Kidney (tissue), 14 donors: ENCODE measurements around the gene UBE3B. TPM values are rescaled to one million over a fixed set of nuclear protein-coding genes. Genes with fewer than 3 reads are reported as not detected.

ENCODE experiments used
- DNase-seq, 5 donors: peaks; one replicate each; pipeline ENCODE4 v3.0.0-alpha.2; 2013 to 2020
- FAIRE-seq: peaks from 2 replicates; lab custom pipeline; 2012; peaks lifted over from hg19 to GRCh38; lab: Jason Lieb, UNC
- H3K27ac ChIP-seq, 2 donors: one replicate each; pipeline ENCODE4 v1.7.0; 2013; ENCODE audit warnings: low read depth in 2 of 2, low read length in 2 of 2, inconsistent platforms in 1 of 2
- H3K27me3 ChIP-seq: one replicate; pipeline ENCODE4 v1.7.1; 2013; ENCODE audit warnings: low read length, inconsistent platforms; ENCODE audit not compliant: control insufficient read depth, insufficient read depth
- H3K36me3 ChIP-seq, 3 donors: one replicate each; pipeline versions ENCODE4 v1.7.0 to v1.7.1; 2013; ENCODE audit warnings: low read length in 3 of 3, control low read depth in 1 of 3, inconsistent platforms in 1 of 3; ENCODE audit not compliant: insufficient read depth in 3 of 3, control insufficient read depth in 2 of 3
- H3K4me1 ChIP-seq, 3 donors: one replicate each; pipeline versions ENCODE4 v1.7.0 to v1.7.1; 2013; ENCODE audit warnings: low read length in 3 of 3, inconsistent platforms in 1 of 3, low read depth in 1 of 3; ENCODE audit not compliant: control insufficient read depth in 2 of 3, insufficient read depth in 2 of 3
- H3K4me3 ChIP-seq, 3 donors: one replicate each; pipeline versions ENCODE4 v1.7.0 to v1.8.1; 2013; ENCODE audit warnings: low read length in 3 of 3, control low read depth in 1 of 3, inconsistent platforms in 1 of 3
- H3K9ac ChIP-seq, 3 donors: one replicate each; pipeline versions ENCODE4 v1.7.0 to v1.7.1; 2013; ENCODE audit warnings: low read length in 3 of 3, control low read depth in 1 of 3, inconsistent platforms in 1 of 3
- H3K9me3 ChIP-seq, 3 donors: one replicate each; pipeline versions ENCODE4 v1.7.0 to v1.7.1; 2013; ENCODE audit warnings: low read length in 3 of 3, control low read depth in 1 of 3, inconsistent platforms in 1 of 3; ENCODE audit not compliant: control insufficient read depth in 2 of 3, insufficient read depth in 1 of 3
- CTCF ChIP-seq: IDR thresholded peaks from 3 replicates; pipeline ENCODE4 v1.5.1; 2012; ENCODE audit warnings: mild to moderate bottlenecking, moderate library complexity, borderline replicate concordance; ENCODE audit not compliant: insufficient read depth; ENCODE audit errors: extremely low read depth
- intact Hi-C: fragments of 100-400 bp; cut with DNase I; formaldehyde crosslinking; loops from one replicate; pipeline ENCODE4 v1.11.1; 2022
- polyA plus RNA-seq: library from polyadenylated mRNA; stranded (reverse); fragments of 350-450 nt; fragmentation: Illumina TruSeq; extraction: RNeasy Lipid Tissue Mini Kit (QIAGEN cat#74804); gene quantifications from one replicate; pipeline ENCODE4 v1.2.3, GENCODE V29; 2014; ENCODE audit warnings: low read depth, low replicate concordance; ENCODE audit not compliant: insufficient read depth
- total RNA-seq: library from RNA; stranded (reverse); fragmentation: NEBNext Ultra II Directional; extraction: Animal tissue kit (Norgen Biotek cat#: 25700); gene quantifications from one replicate; pipeline ENCODE4 v1.2.1, GENCODE V29; 2021
- donor health status: control.
- donor health status: control.
- donor health status: control.
- donor health status: control.
- donor health status: control.
- donor health status: DM: yes; HTN: yes; CAD: no.
- donor health status: Normal renal cell carcinoma (clear cell type).

UBE3B gene
- total and polyA plus RNA-seq, 2 donors from 2014 or later, result 13.9 to 44.3 TPM

- no peak for FAIRE-seq
Measured at GRCh38 chr12:109544955-109545531, 67.6 kb downstream of the UBE3B start.

GRCh38 chr12:109545826-109546225 is 68.4 kb downstream of the UBE3B start:
- Histone ChIP-seq H3K27ac (no peak overlapping the region), H3K4me1 (peaks cover 0 to 8% (median 6%) of the 10 kb centered on the region in 3 donors), H3K27me3 (no peaks in the 10 kb centered on the region), H3K9ac (no peak overlapping the region), H3K4me3 (no peak overlapping the region), H3K36me3 (no peaks in the 10 kb centered on the region), H3K9me3 (no peaks in the 10 kb centered on the region)
- DNase-seq, result no peak
- TF ChIP-seq CTCF, result no peak
- FAIRE-seq, result no peak
- intact Hi-C loops, result no loop called here

More at GRCh38 chr12:109544955-109545531, 67.6 kb downstream of the UBE3B start:
- no peaks in the 10 kb centered on the region for H3K9me3 ChIP-seq
- TF ChIP-seq CTCF, result no peak
- DNase-seq, result no peak
- intact Hi-C loops, result no loop called here
- peaks cover 0 to 5% (median 3%) of the 10 kb centered on the region in 3 donors for H3K4me1 ChIP-seq
- H3K9ac ChIP-seq, result no peak overlapping the region
- no peak overlapping the region for H3K27ac ChIP-seq
- H3K36me3 ChIP-seq, result no peaks in the 10 kb centered on the region
- no peak overlapping the region for H3K4me3 ChIP-seq
- H3K27me3 ChIP-seq, result no peaks in the 10 kb centered on the region

GRCh38 chr12:109547286-109547685 is 69.9 kb downstream of the UBE3B start:
- Histone ChIP-seq H3K27ac (no peak overlapping the region), H3K27me3 (no peaks in the 10 kb centered on the region), H3K36me3 (no peaks in the 10 kb centered on the region), H3K4me3 (no peak overlapping the region), H3K9ac (no peak overlapping the region), H3K4me1 (peaks cover 0 to 8% (median 6%) of the 10 kb centered on the region in 3 donors), H3K9me3 (no peaks in the 10 kb centered on the region)
- DNase-seq (no peak), FAIRE-seq (no peak)
- TF ChIP-seq CTCF, result no peak
- intact Hi-C loops, result no loop called here

GRCh38 chr12:109548258-109548657 is 70.8 kb downstream of the UBE3B start:
- H3K36me3 ChIP-seq, result no peaks in the 10 kb centered on the region
- no peak for DNase-seq
- FAIRE-seq, result no peak
- peaks cover 0 to 9% (median 6%) of the 10 kb centered on the region in 3 donors for H3K4me1 ChIP-seq
- H3K27me3 ChIP-seq, result no peaks in the 10 kb centered on the region
- TF ChIP-seq CTCF, result no peak
- no peak overlapping the region for H3K27ac ChIP-seq
- H3K4me3 ChIP-seq, result no peak overlapping the region
- intact Hi-C loops, result no loop called here
- no peaks in the 10 kb centered on the region for H3K9me3 ChIP-seq
- H3K9ac ChIP-seq, result no peak overlapping the region
